ENCODE measurements around the gene RGL2.

DNA sequence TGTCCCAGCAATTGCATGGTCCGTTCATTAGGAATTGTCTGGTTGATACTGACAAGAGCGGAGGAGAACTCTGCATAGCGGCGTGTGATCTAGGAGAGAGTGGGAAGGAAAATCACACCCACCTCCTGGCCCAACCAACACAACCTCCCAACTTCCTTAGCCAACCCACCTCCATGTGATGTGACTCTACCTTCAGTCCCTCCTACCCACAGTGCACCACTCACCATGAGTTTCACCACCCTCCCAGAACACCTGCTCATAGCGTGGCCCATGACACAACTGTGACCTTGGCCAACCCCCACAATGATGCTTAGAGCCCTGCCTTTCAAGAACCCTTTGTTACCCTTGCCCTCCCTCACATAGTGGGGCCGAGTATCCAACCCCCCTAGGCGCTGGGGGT lies 34.7 kb downstream of the RGL2 start:
- TF ChIP-seq CTCF (IDR thresholded peaks at IDR 0.05) = no peak
- no peak for TF ChIP-seq POLR2A (IDR thresholded peaks at IDR 0.05)

Measured in uterus (tissue), 2 donors.